ENCODE data around the gene CTNND2.
"Not testable (repeated sequence)": the region's sequence is repeated elsewhere in the genome, so short reads cannot be mapped to it uniquely, and the experiment has no call there.

Gene CTNND2

GRCh38 chr5:11863911-11864310, 40.3 kb downstream of the CTNND2 start:
- DNase-seq (ENCODE audit: low read depth in 3 of 3) = no peak

GRCh38 chr5:11857391-11857790, 46.9 kb downstream of the CTNND2 start:
- no peak for DNase-seq (ENCODE audit: low read depth in 3 of 3)

GRCh38 chr5:11854936-11855335, 49.3 kb downstream of the CTNND2 start:
- DNase-seq (ENCODE audit: low read depth in 3 of 3) = no peak

- no peak for DNase-seq (ENCODE audit: low read depth in 3 of 3)
These were observed 50.5 kb downstream of the CTNND2 start for GRCh38 chr5:11853796-11854195.

- DNase-seq (ENCODE audit: low read depth in 3 of 3) = no peak
These were observed 51.1 kb downstream of the CTNND2 start for GRCh38 chr5:11853140-11853539.

GRCh38 chr5:11852717-11853087, 51.5 kb downstream of the CTNND2 start:
- no peak for DNase-seq (ENCODE audit: low read depth in 3 of 3)

GRCh38 chr5:11851965-11852716, 52.1 kb downstream of the CTNND2 start:
- no peak for DNase-seq (ENCODE audit: low read depth in 3 of 3)

GRCh38 chr5:11851416-11851815, 52.8 kb downstream of the CTNND2 start:
- no peak for DNase-seq (ENCODE audit: low read depth in 3 of 3)

GRCh38 chr5:11828566-11828965, 75.7 kb downstream of the CTNND2 start:
- DNase-seq (ENCODE audit: low read depth in 3 of 3) = not testable (repeated sequence)

- no peak for DNase-seq (ENCODE audit: low read depth in 3 of 3)
These were observed 81.6 kb downstream of the CTNND2 start for GRCh38 chr5:11822598-11822997.

GRCh38 chr5:11815916-11816315, 88.3 kb downstream of the CTNND2 start:
- no peak for DNase-seq (ENCODE audit: low read depth in 3 of 3)

- DNase-seq (ENCODE audit: low read depth in 3 of 3) = no peak
These were observed 88.8 kb downstream of the CTNND2 start for GRCh38 chr5:11815481-11815880.

- DNase-seq (ENCODE audit: low read depth in 3 of 3) = no peak
These were observed 89.9 kb downstream of the CTNND2 start for GRCh38 chr5:11814373-11814772.

- DNase-seq (ENCODE audit: low read depth in 3 of 3) = no peak
These were observed 94.8 kb downstream of the CTNND2 start for GRCh38 chr5:11809407-11809806.

GRCh38 chr5:11803436-11803835, 100.8 kb downstream of the CTNND2 start:
- no peak for DNase-seq (ENCODE audit: low read depth in 3 of 3)

- DNase-seq (ENCODE audit: low read depth in 3 of 3) = no peak
These were observed 103.2 kb downstream of the CTNND2 start for GRCh38 chr5:11801061-11801460.

- no peak for DNase-seq (ENCODE audit: low read depth in 3 of 3)
These were observed 107.1 kb downstream of the CTNND2 start for GRCh38 chr5:11797132-11797531.

- no peak for DNase-seq (ENCODE audit: low read depth in 3 of 3)
These were observed 110.8 kb downstream of the CTNND2 start for GRCh38 chr5:11793396-11793795.

GRCh38 chr5:11792621-11793020, 111.6 kb downstream of the CTNND2 start:
- no peak for DNase-seq (ENCODE audit: low read depth in 3 of 3)

GRCh38 chr5:11791792-11792191, 112.5 kb downstream of the CTNND2 start:
- no peak for DNase-seq (ENCODE audit: low read depth in 3 of 3)

- no peak for DNase-seq (ENCODE audit: low read depth in 3 of 3)
These were observed 114.0 kb downstream of the CTNND2 start for GRCh38 chr5:11790201-11790600.

GRCh38 chr5:11785771-11786352, 118.4 kb downstream of the CTNND2 start:
- no peak for DNase-seq (ENCODE audit: low read depth in 3 of 3)

GRCh38 chr5:11780641-11781345, 123.5 kb downstream of the CTNND2 start:
- DNase-seq (ENCODE audit: low read depth in 3 of 3) = no peak

All from stimulated activated CD4-positive, alpha-beta T cell treated with anti-CD3 and anti-CD28 coated beads, TNF-alpha, amount 100 ng/mL, for 4 hours (primary cell).